Activated CD8-positive, alpha-beta memory T cell treated with anti-CD3 and anti-CD28 coated beads, Interleukin-2, amount 10 ng/mL, durations not matched to agents 7 days and 5 days (primary cell): ENCODE results near the gene FUT4. TPM values are rescaled to one million over a fixed set of nuclear protein-coding genes. Genes with fewer than 3 reads are reported as not detected.

ENCODE experiments used
- ATAC-seq: fragments of 150-1000 bp; cut with Tn5 transposase; one replicate; pipeline ENCODE4 v1.10.0; 2021; ENCODE audit warnings: moderate library complexity
- CTCF ChIA-PET: fragments of 350-600 bp; sonication (Branson Sonifier 250); formaldehyde crosslinking; loops from one replicate; lab custom pipeline; 2021; ENCODE audit warnings: antibody characterized with exemption; lab: Charles Lee
- DNase-seq: peaks from one replicate; pipeline ENCODE4 v3.0.0-alpha.2; 2020
- H3K27ac Mint-ChIP-seq: one replicate; pipeline ENCODE4 v1.8.0; 2021; ENCODE audit warnings: mild to moderate bottlenecking, mixed read lengths
- H3K27me3 Mint-ChIP-seq: one replicate; pipeline ENCODE4 v1.8.0; 2021; ENCODE audit warnings: mixed read lengths
- H3K36me3 Mint-ChIP-seq: one replicate; pipeline ENCODE4 v1.8.0; 2021; ENCODE audit warnings: mild to moderate bottlenecking, mixed read lengths
- H3K4me1 Mint-ChIP-seq: one replicate; pipeline ENCODE4 v1.8.0; 2021; ENCODE audit warnings: mixed read lengths
- H3K4me3 Mint-ChIP-seq: one replicate; pipeline ENCODE4 v1.8.0; 2021; ENCODE audit warnings: mild to moderate bottlenecking, moderate library complexity, mixed read lengths
- H3K9me3 Mint-ChIP-seq: one replicate; pipeline ENCODE4 v1.8.0; 2022; ENCODE audit warnings: low read depth, mixed read lengths
- total RNA-seq, 2 experiments: library from RNA; stranded (reverse); gene quantifications; one replicate each; pipeline ENCODE4 v1.2.3, GENCODE V29; 2021

Gene FUT4
- total RNA-seq, 2 experiments from 2014 or later: 5.8 to 6.5 TPM

DNA sequence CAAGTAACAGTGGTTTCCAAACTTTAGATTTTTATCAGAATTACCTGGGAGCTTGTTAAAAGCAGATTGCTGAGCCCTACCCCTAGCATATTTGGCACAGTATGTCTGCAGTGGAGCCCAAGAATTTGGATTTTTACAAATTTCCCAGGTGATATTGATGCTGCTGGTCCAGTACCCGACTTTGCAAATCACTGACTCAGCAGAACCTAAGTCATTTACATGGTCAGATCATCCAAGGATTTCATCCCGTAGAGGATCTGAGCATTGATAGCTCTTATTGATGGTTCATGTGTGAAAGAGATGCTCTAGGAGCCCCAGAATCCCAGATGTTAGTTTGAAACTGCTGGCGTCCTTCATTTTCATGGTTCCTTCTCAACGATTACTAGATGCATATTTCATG, 25.4 kb upstream of the FUT4 start:
- DNase-seq (no peak), ATAC-seq (no peak)
- H3K27ac Mint-ChIP-seq: no peak overlapping the region
- H3K27me3 Mint-ChIP-seq: peaks cover 23% of the 10 kb centered on the region
- H3K36me3 Mint-ChIP-seq: no peaks in the 10 kb centered on the region
- no peak overlapping the region for H3K4me3 Mint-ChIP-seq
- CTCF ChIA-PET: interaction anchor here (1.4 to 2.0 kb wide), 3 partner anchors 19 to 380 kb away, joined by 3 to 6 read pairs (median 6); no protein-coding TSS in a partner anchor
- no peaks in the 10 kb centered on the region for H3K4me1 Mint-ChIP-seq
- no peaks in the 10 kb centered on the region for H3K9me3 Mint-ChIP-seq

- Mint-ChIP-seq H3K4me1 (no peaks in the 10 kb centered on the region), H3K36me3 (no peaks in the 10 kb centered on the region), H3K27ac (no peak overlapping the region), H3K4me3 (no peak overlapping the region), H3K27me3 (peaks cover 29% of the 10 kb centered on the region), H3K9me3 (no peaks in the 10 kb centered on the region)
- ATAC-seq: no peak
- DNase-seq: no peak
- CTCF ChIA-PET: interaction anchor here (0.8 to 2.0 kb wide), 8 partner anchors 11 to 379 kb away, joined by 3 to 6 read pairs (median 3); partner anchors contain the start of gene FUT4
These were observed 24.1 kb upstream of the FUT4 start for GRCh38 chr11:94519478-94520084.

GRCh38 chr11:94521684-94522083, 22.0 kb upstream of the FUT4 start:
- no peak for DNase-seq
- Mint-ChIP-seq H3K27ac (no peak overlapping the region), H3K4me1 (no peaks in the 10 kb centered on the region), H3K36me3 (no peaks in the 10 kb centered on the region), H3K9me3 (no peaks in the 10 kb centered on the region), H3K4me3 (no peak overlapping the region), H3K27me3 (peaks cover 25% of the 10 kb centered on the region)
- CTCF ChIA-PET: no interaction called here
- ATAC-seq: no peak

DNA sequence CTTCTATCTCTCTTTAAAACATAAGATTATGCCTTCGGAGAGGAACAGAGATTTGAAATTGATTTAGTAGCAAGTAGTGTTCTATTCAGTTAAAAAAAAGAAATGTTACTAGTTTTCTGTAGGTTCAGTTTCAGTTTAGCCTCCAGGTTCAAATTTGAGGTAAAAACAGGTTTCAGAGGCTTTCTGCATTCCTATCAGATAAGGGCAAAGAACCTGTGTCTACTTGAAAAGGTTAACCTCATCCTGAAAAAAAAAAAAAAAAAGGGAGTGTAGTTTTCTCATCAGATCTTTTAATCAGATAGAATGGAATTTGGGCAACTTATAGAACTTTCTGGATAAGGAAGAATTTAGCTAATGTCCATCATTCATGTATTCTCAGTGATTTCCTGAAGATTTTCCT, 19.4 kb upstream of the FUT4 start:
- Mint-ChIP-seq H3K4me3 (no peak overlapping the region), H3K9me3 (no peaks in the 10 kb centered on the region), H3K27me3 (peaks cover 40% of the 10 kb centered on the region), H3K4me1 (no peaks in the 10 kb centered on the region), H3K27ac (no peak overlapping the region), H3K36me3 (no peaks in the 10 kb centered on the region)
- DNase-seq: no peak
- CTCF ChIA-PET: interaction anchor here (0.7 kb wide), 1 partner anchor 998 kb away, joined by 3 read pairs; no protein-coding TSS in a partner anchor
- ATAC-seq: no peak

DNA sequence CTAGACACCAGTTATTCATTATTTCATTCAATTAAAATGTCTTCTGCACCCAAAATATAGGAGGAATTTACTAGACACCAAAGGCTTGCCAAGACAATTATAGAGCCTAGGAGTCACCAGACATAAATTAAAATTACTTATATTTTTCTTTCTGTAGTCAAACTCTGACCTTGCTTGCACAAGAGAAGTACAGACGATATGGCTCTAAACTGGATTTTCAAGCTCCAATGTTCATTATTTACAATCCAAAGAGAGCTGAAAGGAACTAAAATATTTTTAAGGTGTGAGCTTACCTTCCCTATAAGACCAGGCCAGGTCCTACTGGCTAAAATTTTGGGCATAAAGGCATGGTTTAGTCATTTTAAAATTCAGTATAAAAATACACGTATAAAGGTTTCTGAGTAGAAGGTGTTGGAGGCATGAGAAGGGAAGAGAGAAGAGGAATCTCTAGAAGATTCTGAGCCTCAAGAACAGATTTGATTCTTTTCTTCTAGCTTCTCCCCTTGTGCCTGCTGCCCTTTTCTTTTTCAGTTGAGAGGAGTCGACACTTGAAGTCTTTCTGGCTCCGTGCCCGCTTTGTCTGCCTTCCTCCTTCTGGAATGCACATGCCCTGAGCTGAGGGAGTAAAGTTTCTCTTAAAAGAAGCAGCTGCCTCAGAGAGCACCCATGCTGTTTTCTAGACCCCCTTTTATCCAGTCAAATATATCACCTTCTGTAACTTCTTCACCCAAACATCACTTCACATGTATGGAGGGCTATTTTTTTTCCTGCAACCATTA, 18.0 kb upstream of the FUT4 start:
- Mint-ChIP-seq H3K27ac (no peak overlapping the region), H3K36me3 (no peaks in the 10 kb centered on the region), H3K9me3 (no peaks in the 10 kb centered on the region), H3K4me1 (no peaks in the 10 kb centered on the region), H3K4me3 (no peak overlapping the region), H3K27me3 (peaks cover 47% of the 10 kb centered on the region)
- ATAC-seq (no peak), DNase-seq (no peak)
- CTCF ChIA-PET: no interaction called here

- Mint-ChIP-seq H3K36me3 (no peaks in the 10 kb centered on the region), H3K9me3 (no peaks in the 10 kb centered on the region), H3K4me3 (no peak overlapping the region), H3K27me3 (peaks cover 52% of the 10 kb centered on the region), H3K4me1 (no peaks in the 10 kb centered on the region), H3K27ac (no peak overlapping the region)
- no peak for DNase-seq
- CTCF ChIA-PET: no interaction called here
- no peak for ATAC-seq
These were observed 16.9 kb upstream of the FUT4 start for GRCh38 chr11:94526645-94527438.

GRCh38 chr11:94528551-94528950, 15.2 kb upstream of the FUT4 start:
- Mint-ChIP-seq H3K4me1 (no peaks in the 10 kb centered on the region), H3K9me3 (no peaks in the 10 kb centered on the region), H3K36me3 (no peaks in the 10 kb centered on the region), H3K27me3 (peaks cover 52% of the 10 kb centered on the region), H3K27ac (no peak overlapping the region), H3K4me3 (no peak overlapping the region)
- DNase-seq (no peak), ATAC-seq (no peak)
- CTCF ChIA-PET: interaction anchor here (1.0 kb wide), 1 partner anchor 80 kb away, joined by 3 read pairs; no protein-coding TSS in a partner anchor

- Mint-ChIP-seq H3K36me3 (no peaks in the 10 kb centered on the region), H3K4me3 (no peak overlapping the region), H3K27me3 (peaks cover 54% of the 10 kb centered on the region), H3K27ac (no peak overlapping the region), H3K4me1 (no peaks in the 10 kb centered on the region), H3K9me3 (no peaks in the 10 kb centered on the region)
- no peak for ATAC-seq
- DNase-seq: no peak
- CTCF ChIA-PET: interaction anchor here (0.8 kb wide), 1 partner anchor 12 kb away, joined by 3 read pairs; no protein-coding TSS in a partner anchor
These were observed 11.5 kb upstream of the FUT4 start for GRCh38 chr11:94532211-94532610.

DNA sequence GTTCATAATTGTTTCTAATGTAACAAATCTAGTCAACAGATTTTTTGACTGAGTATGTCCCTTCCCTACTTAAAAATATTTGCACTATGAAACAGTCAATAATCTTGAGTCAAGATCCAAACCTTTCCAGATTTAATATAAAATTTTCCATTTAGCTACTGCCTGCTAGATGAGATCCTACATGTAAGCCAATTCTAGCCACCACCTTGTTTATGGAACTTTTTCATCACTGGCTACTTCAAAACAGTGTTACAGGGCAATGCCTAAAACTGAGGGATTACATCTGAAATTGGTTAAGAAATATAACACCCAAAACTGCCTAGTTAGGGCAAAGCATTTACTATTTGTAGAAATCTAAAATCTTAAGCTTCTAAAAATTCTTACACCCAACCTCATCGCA, 10.5 kb upstream of the FUT4 start:
- Mint-ChIP-seq H3K27ac (no peak overlapping the region), H3K4me3 (no peak overlapping the region), H3K9me3 (no peaks in the 10 kb centered on the region), H3K27me3 (peaks cover 55% of the 10 kb centered on the region), H3K4me1 (no peaks in the 10 kb centered on the region), H3K36me3 (no peaks in the 10 kb centered on the region)
- DNase-seq (no peak), ATAC-seq (no peak)
- CTCF ChIA-PET: interaction anchor here (0.9 kb wide), 1 partner anchor 13 kb away, joined by 3 read pairs; no protein-coding TSS in a partner anchor

DNA sequence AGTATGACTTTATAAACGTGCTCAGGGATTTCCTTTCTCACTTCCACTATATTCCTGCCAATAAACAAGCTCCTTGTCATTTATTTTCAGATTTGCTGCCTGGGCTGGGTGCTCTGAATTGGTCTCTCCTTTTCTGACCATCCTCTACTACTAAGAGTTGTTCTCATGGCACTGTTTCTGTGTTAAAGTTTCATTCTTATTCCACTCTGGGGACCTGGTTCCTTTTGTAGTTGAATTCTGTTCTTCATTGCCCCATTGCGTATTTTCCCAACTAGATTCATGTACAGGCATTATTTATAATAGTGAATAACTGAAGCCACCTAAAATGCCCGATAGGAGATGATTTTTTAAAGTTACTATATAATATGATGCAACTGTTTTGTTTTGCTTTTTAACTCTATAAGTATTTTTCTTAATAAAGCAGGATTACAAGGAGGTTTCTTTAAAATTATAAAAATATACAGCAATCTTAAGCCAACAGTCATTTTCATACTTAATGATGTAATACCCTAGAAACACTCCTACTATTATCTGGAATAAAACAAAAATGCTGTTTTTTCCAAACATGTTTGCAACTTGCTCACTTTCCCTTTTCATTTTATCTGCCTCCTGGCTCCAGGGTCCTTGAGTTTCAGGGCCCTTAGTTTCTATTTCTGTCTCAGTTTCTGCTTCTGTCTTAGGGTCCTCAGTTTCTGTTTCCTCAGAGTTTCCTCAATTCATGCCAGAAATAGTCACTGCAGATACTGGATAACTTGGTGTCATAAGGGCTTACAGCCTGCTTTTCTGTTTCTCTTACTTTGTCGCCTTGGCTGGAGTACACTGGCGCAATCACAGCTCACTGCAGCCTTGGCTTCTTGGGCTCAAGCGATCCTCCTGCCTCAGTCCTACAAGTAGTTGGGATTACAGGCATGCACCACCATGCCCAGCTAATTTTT, 9.8 kb upstream of the FUT4 start:
- H3K9me3 Mint-ChIP-seq: no peaks in the 10 kb centered on the region
- ATAC-seq (no peak), DNase-seq (no peak)
- H3K4me3 Mint-ChIP-seq: no peak overlapping the region
- H3K27me3 Mint-ChIP-seq: peaks cover 53% of the 10 kb centered on the region
- H3K36me3 Mint-ChIP-seq: no peaks in the 10 kb centered on the region
- CTCF ChIA-PET: interaction anchor here (0.9 kb wide), 1 partner anchor 14 kb away, joined by 3 read pairs; no protein-coding TSS in a partner anchor
- H3K4me1 Mint-ChIP-seq: no peaks in the 10 kb centered on the region
- no peak overlapping the region for H3K27ac Mint-ChIP-seq

DNA sequence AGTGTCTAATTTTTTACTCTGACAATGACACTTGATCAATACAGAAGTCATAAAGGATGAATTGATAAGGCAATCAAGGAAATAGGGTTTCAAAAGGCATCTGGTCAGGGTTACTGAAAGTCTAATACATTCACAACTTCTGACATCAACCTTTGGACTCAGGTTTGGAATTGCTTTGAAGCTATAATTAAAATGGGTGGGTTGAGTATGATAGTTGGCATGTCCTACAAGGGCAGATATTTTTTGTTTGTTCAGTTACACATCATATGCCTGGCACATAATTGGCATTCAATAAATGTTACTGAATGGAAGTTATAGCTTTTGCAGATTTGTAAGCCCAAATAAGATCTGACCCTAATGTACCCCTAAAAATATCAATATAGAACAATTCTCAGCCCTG, 7.3 kb upstream of the FUT4 start:
- Mint-ChIP-seq H3K9me3 (no peaks in the 10 kb centered on the region), H3K36me3 (no peaks in the 10 kb centered on the region), H3K4me1 (no peaks in the 10 kb centered on the region), H3K4me3 (no peak overlapping the region), H3K27me3 (peaks cover 41% of the 10 kb centered on the region), H3K27ac (no peak overlapping the region)
- no peak for ATAC-seq
- CTCF ChIA-PET: no interaction called here
- DNase-seq: no peak

DNA sequence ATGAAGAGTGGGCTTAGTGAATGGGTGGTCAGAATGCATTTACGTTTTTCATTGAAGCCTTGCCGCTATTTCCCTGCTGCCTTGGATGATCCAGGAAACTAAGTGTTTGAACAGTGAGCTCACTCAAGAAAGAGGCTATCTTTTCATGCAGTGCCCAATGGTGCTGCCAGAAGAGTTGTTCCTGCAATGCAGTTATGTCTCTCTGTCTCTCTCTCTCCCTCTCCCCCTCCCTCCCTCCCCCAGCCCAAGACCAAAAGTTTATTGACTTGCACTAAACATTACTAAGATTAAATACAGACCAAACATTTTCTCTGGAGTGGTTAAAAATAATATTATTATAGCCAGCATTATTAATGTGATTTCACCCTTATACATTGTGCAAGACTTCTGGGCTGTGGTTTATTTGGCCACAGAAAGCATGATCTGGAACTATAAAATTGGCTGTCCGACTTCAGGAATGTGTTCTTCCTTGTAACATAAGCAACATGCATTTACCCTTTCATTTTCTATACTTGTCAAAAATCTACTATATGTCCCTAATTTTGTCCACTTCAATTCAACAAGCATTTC, 6.6 kb upstream of the FUT4 start:
- Mint-ChIP-seq H3K27me3 (peaks cover 37% of the 10 kb centered on the region), H3K36me3 (no peaks in the 10 kb centered on the region), H3K9me3 (no peaks in the 10 kb centered on the region), H3K4me1 (no peaks in the 10 kb centered on the region), H3K27ac (no peak overlapping the region), H3K4me3 (no peak overlapping the region)
- no peak for DNase-seq
- CTCF ChIA-PET: no interaction called here
- no peak for ATAC-seq
